G401 (cell line): ENCODE results near the gene C6orf136. TPM values are rescaled to one million over a fixed set of nuclear protein-coding genes. Genes with fewer than 3 reads are reported as not detected.
"Not testable (repeated sequence)": the region's sequence is repeated elsewhere in the genome, so short reads cannot be mapped to it uniquely, and the experiment has no call there.

Source experiments
- DNase-seq: peaks from one replicate; pipeline ENCODE4 v3.0.0-alpha.2; 2015; ENCODE audit warnings: low spot score
- in situ Hi-C: cut with HindIII; loops from 2 replicates; pipeline ENCODE4 v1.10.0; 2016; ENCODE audit warnings: low sequenced_read_pairs, mixed read lengths
- total RNA-seq: library from RNA; depleted of rRNA; stranded (reverse); fragments of >200 nt; shearing (Covaris generic); gene quantifications from 2 replicates; pipeline ENCODE4 v1.2.3, GENCODE V29; 2014; rRNA removed

C6orf136 gene
- total RNA-seq: 5.3 and 11.7 TPM in 2 replicates

- in situ Hi-C loops: no loop called here
- DNase-seq: peak; percentile 94
Measured at GRCh38 chr6:30646450-30647241, at the start of gene C6orf136. C6orf136 (plus strand) TSS chr6:30647133; CDS start chr6:30647232, 99 bp downstream.

GRCh38 chr6:30597315-30598144 is 49.4 kb upstream of the C6orf136 start:
- in situ Hi-C loops: not testable (repeated sequence)

DNA sequence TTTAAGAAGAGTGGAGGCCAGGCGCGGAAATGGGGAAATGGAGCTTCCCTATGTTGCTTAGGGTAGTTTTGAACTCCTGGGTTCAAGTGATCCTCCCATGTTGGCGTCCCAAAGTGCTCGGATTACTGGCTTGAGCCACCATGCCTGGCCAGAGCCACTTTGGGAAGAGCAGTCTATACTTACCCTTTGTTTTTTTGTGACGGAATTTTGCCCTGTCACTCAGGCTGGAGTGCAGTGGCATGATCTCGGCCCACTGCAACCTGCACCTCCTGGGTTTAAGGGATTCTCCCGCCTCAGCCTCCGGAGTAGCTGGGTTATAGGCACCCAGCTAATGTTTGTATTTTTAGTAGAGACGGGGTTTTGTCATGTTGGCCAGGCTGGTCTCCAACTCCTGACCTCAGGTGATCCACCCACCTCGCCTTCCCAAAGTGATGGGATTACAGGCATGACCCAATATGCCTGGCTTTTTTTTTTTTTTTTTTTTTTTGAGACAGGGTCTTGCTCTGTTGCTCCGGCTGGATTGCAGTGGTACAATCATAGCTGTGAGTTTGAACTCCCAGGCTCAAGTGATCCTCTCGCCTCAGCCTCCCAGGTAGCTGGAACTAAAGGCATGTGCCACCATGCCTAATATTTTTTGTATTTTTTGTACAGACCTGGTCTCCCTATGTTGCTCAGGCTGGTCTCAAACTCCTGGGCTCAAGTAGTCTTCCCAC is 47.9 kb upstream of the C6orf136 start:
- no peak for DNase-seq
- in situ Hi-C loops: no loop called here

More at GRCh38 chr6:30597315-30598144, 49.4 kb upstream of the C6orf136 start:
- DNase-seq: peak; percentile 74

GRCh38 chr6:30599625-30600324 is 47.2 kb upstream of the C6orf136 start:
- DNase-seq: no peak
- in situ Hi-C loops: no loop called here

GRCh38 chr6:30600451-30600961 is 46.4 kb upstream of the C6orf136 start:
- no peak for DNase-seq
- in situ Hi-C loops: no loop called here

DNA sequence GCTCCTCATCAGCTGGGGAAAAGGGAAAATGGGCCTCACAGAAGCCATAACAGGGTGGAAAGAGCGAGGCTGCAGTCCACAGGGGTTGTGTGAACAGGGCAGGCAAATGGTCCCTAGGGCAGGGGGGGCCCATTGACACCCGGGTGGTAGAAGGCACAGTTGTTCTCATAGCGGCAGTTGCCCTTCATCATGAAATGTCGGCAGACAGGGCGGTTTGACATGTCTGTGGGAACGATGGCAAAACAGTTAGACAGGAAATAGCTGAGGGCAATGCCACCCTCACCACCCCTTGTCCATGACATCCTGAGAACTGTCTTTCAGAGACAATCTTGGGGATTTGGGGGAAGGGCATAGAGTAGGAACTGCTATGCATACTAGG is 45.5 kb upstream of the C6orf136 start:
- in situ Hi-C loops: no loop called here
- no peak for DNase-seq

- no peak for DNase-seq
- in situ Hi-C loops: no loop called here
Measured at GRCh38 chr6:30601815-30602641, 44.9 kb upstream of the C6orf136 start.

DNA sequence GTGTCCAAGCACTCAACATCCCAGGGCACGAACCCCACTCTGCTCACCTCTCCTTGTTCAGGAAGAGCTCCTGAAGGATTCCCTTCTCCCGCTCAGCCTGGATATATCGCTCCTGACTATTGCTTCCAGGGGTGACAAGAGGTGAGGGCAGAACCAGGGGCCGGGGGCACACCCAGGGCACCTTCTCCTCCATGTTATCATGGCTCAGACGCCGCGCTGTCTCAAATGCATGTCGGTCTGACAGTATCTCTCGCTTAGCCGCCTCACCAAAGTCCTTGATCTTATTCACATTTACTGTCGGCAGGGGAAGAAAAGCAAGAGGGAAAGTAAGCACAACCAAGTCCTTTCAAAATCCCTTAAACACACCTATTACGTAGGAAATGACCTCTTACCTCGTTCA is 43.0 kb upstream of the C6orf136 start:
- in situ Hi-C loops: no loop called here
- no peak for DNase-seq

GRCh38 chr6:30610065-30610464 is 36.9 kb upstream of the C6orf136 start:
- no peak for DNase-seq
- in situ Hi-C loops: no loop called here

DNA sequence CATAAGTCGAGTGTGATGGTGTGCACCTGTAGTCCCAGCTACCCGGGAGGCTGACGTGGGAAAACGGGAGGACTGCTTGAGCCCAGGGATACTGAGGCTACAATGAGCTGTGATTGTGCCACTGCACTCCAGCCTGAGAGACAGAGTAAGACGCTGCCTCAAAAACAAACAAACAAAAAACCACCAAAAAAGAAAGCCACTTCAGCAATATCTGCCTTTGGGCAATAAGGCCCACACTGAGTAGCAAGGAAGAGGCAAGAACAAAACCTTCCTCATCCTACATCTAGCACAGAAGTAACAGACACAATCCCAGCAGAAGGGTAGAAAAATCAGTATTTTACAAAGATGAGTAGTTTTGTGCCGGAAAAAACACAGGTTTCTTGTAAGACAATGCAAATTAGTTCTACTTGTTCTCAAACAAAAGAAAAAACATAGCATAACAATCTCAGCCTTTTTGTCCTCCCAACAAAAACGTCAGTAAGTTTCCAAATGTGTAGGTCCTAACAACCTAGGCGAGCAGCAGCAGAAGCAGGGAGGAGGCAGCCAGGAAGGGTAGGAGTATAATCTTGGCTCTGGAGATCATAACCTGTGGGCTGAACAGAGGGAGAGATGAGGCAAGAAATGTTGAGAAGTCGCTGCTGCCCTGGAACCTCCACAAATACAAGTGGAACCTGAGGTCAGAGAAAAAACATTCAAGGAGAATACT is 35.6 kb upstream of the C6orf136 start:
- DNase-seq: no peak
- in situ Hi-C loops: no loop called here

DNA sequence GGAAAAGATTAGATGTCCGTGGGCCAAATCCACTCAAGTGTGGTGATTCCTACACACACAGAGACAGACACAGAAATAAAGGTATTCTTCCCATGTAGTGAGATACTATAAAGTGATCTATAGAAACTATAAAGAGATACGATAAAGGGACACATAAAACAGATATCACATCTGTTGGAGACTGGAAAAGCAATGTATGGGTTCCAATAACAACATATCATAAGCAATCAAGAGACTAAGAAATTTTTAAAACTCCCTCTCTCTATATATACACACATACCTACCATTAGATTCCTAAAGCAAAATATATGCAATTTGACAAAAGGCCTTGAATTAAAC is 35.1 kb upstream of the C6orf136 start:
- no peak for DNase-seq
- in situ Hi-C loops: no loop called here

- peak; percentile 54 for DNase-seq
- in situ Hi-C loops: no loop called here
Measured at GRCh38 chr6:30612213-30612612, 34.7 kb upstream of the C6orf136 start.

GRCh38 chr6:30612687-30613248 is 34.2 kb upstream of the C6orf136 start:
- peak; percentile 24 for DNase-seq
- in situ Hi-C loops: no loop called here

DNA sequence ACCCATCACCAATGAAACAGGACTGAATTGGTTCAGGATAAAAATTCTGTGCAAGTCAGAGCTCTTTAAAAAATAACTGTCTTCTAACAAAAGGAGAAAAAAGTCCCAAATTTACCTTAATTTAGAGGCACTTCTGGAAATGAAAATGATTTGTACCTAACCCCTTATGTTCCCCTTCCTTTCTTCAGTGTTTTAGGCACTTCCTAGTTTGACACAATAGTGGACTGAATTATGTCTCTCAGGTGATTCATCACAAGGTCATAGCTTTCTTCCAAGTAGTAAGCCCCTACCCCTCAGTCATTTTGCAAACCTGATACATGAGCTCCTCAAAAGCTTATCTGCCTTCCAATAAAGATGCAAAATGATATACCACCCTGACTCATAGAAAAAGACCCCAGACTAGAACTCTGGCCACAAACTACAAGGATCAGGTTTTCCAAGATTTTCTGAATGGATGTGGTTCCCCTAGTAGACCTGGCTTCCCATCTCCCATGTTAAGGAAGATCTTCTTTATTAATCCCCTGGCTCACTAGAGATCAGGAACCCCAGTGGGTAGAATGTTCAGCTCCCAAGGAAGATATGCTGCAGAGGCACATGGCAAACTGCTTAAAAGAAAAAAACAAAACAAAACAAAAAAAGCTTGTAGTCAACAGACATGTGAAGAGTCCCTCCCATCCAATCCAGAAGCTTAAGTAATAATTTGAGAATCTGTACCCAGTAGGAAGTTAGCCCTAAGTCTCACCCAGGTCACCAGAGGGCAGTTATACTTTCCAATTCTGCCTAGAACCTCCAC is 33.5 kb upstream of the C6orf136 start:
- no peak for DNase-seq
- in situ Hi-C loops: no loop called here

DNA sequence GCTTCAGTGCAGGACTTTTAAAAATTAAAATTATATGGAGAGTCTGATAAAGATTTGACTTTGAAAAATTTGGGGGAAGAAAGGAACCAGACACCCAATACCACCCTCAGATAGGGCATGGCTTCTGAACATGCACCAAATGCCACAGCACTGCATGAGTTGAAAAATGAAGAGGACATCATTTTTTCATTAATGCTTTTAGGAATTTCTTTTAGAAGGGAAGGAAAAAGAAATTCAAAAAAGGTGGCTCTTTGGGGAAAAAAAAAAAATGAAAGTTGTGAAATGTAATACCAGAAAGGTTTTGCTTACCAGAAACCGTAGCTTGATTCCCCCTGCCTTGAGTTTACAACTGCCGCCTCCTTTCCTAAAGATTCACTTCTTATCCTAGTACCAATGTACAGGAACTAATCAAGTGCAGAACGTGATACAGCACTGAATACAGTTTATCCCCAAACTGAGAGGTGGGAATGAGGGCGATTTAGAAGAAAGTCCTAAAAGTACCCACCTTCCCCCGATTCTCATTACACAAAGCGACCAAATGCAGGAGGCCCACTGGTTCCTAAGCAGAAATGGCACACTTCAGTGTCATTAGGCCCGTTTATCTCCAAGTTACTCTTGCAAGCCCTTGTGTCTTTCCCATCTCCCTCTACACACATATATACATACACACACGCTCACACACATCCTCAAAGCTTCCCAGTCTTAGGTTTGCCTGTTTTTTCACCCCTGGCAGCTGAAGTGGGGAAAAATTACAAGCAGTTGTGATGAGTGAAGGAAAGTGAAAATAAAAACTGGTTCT is 32.7 kb upstream of the C6orf136 start:
- in situ Hi-C loops: no loop called here
- peak; percentile 61 for DNase-seq

DNA sequence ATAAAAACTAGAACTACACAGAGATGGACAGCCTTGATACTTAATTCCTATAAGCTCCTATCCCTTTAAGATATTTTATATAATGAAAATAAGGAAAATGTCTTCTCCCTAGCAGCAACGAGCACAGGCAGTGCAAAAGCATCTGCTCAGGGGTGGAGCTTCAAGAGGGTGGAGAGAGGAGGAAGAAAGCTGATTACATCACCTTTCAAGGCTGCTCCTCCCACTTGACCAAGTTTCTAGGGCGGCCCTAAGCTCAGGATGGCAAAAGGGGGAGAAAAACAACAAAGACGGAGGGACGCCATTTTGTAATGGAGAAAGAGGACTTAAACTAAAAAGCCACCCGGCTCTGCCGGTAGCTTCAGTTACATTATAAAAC is 32.1 kb upstream of the C6orf136 start:
- in situ Hi-C loops: no loop called here
- peak; percentile 100 for DNase-seq
